Measurements from ENCODE around the gene EIF4EBP3. TPM values are rescaled to one million over a fixed set of nuclear protein-coding genes. Genes with fewer than 3 reads are reported as not detected.
A peak's percentile ranks its signal among the peaks of the same experiment; 100 is the strongest.
"Not testable (repeated sequence)": the region's sequence is repeated elsewhere in the genome, so short reads cannot be mapped to it uniquely, and the experiment has no call there.

EIF4EBP3 gene
- polyA plus RNA-seq, 1 donor: 14.7 TPM

DNA sequence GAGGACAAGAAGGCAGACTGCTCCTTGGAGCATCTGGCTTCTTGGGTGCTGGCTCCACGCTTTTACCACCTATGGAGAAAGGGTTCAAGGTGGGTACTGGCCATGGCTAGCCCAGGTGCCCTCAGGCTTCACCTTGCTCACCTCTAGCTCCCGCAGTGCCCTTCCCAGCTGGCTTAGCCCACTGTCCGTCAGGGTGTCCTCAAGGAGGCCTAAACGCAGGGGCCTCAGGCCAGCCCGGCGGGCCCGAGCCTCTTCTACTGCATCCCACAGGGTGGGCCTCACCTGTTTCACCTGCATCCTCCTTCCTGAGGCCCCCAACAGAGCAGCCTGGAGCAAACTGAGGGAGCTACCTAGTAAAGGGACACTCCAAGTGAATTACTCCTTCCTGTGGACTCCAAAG lies 26.2 kb downstream of the EIF4EBP3 start:
- Histone ChIP-seq H3K27ac (ENCODE audit: low read length) (no peak overlapping the region), H3K4me3 (ENCODE audit: low read length) (no peak overlapping the region), H3K9me3 (ENCODE audit: control insufficient read depth, low read depth, low read length) (no peaks in the 10 kb centered on the region), H3K36me3 (ENCODE audit: control insufficient read depth, insufficient read depth, low read length) (peaks cover 11% of the 10 kb centered on the region), H3K27me3 (ENCODE audit: control insufficient read depth, insufficient read depth, low read length) (no peaks in the 10 kb centered on the region), H3K4me1 (ENCODE audit: control insufficient read depth, insufficient read depth, low read length) (no peaks in the 10 kb centered on the region)
- WGBS (ENCODE audit: insufficient coverage, low lambda C conversion rate): no CpG with 5 or more reads among the region's 7 CpGs
- DNase-seq: no peak

DNA sequence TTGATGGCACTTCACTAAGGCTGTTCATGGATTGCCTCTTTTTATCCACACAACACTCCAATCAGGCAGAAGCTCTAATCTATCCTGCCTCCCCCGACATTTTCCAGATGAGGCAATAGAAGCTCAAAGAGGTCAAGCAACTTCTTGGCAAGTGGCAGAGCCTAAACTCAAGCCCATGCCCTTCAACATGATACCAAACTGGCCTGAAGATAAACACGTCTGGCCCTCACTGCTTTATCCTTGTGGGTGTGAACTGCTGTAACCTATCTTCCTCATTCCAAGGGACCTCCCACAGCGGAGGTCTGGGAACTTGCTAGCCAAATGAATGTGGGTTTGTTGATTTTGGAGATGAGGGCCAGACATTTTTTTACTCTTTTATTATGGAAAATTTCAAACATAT lies 26.7 kb downstream of the EIF4EBP3 start:
- no peaks in the 10 kb centered on the region for H3K27me3 ChIP-seq (ENCODE audit: control insufficient read depth, insufficient read depth, low read length)
- no CpG with 5 or more reads among the region's 3 CpGs for WGBS (ENCODE audit: insufficient coverage, low lambda C conversion rate)
- DNase-seq: no peak
- no peaks in the 10 kb centered on the region for H3K4me1 ChIP-seq (ENCODE audit: control insufficient read depth, insufficient read depth, low read length)
- no peaks in the 10 kb centered on the region for H3K9me3 ChIP-seq (ENCODE audit: control insufficient read depth, low read depth, low read length)
- no peak overlapping the region for H3K4me3 ChIP-seq (ENCODE audit: low read length)
- no peak overlapping the region for H3K27ac ChIP-seq (ENCODE audit: low read length)
- peaks cover 8% of the 10 kb centered on the region for H3K36me3 ChIP-seq (ENCODE audit: control insufficient read depth, insufficient read depth, low read length)

DNA sequence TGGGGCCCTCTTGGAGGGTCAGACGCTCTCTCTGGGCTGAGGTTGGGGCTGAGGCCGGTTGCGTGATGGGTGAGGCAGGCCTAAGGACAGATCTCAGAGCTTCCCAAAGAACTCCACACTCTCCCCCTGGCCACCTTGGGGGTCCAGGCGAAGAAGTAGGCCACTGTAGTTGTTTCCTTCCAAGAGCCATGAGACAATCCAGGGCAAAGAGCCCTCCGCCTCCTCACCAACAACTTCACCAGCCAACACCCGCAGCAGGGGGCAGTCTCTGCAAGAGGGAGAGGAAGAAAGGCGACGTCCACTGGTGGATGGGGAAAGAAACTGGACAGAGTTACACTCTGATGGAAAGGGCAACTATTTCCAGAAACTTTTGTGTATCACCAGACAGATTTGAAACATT lies 27.8 kb downstream of the EIF4EBP3 start:
- H3K9me3 ChIP-seq (ENCODE audit: control insufficient read depth, low read depth, low read length): no peaks in the 10 kb centered on the region
- no peaks in the 10 kb centered on the region for H3K27me3 ChIP-seq (ENCODE audit: control insufficient read depth, insufficient read depth, low read length)
- H3K27ac ChIP-seq (ENCODE audit: low read length): no peak overlapping the region
- 40% methylated on average over 2 of the region's 8 CpGs for WGBS (ENCODE audit: insufficient coverage, low lambda C conversion rate)
- DNase-seq: no peak
- no peak overlapping the region for H3K4me3 ChIP-seq (ENCODE audit: low read length)
- no peaks in the 10 kb centered on the region for H3K4me1 ChIP-seq (ENCODE audit: control insufficient read depth, insufficient read depth, low read length)
- peaks cover 3% of the 10 kb centered on the region for H3K36me3 ChIP-seq (ENCODE audit: control insufficient read depth, insufficient read depth, low read length)

DNA sequence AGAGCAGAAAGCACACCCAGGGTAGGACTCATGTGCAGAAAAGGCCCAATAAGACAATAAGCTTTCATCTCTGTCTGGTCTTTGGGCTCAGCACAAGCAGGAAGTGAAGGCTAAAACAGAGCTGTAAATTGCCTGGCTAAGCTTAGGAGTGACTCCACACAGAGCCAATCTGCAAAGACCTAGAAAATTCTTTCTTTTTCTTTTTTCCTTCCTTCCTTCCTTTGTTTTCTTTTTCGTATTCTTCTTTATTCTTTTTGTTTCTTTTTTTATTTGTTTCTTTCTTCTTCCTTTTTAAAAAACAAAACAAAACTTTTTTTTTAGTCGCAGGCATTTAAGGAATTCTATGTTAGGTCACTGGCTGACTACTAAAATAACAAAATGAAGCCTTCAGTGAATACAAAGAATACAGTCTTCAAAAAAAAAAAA lies 29.3 kb downstream of the EIF4EBP3 start:
- 88% methylated on average over 2 of the region's 2 CpGs for WGBS (ENCODE audit: insufficient coverage, low lambda C conversion rate)
- no peaks in the 10 kb centered on the region for H3K36me3 ChIP-seq (ENCODE audit: control insufficient read depth, insufficient read depth, low read length)
- no peak for DNase-seq
- no peak overlapping the region for H3K27ac ChIP-seq (ENCODE audit: low read length)
- no peaks in the 10 kb centered on the region for H3K9me3 ChIP-seq (ENCODE audit: control insufficient read depth, low read depth, low read length)
- H3K4me1 ChIP-seq (ENCODE audit: control insufficient read depth, insufficient read depth, low read length): no peaks in the 10 kb centered on the region
- no peaks in the 10 kb centered on the region for H3K27me3 ChIP-seq (ENCODE audit: control insufficient read depth, insufficient read depth, low read length)
- no peak overlapping the region for H3K4me3 ChIP-seq (ENCODE audit: low read length)

DNA sequence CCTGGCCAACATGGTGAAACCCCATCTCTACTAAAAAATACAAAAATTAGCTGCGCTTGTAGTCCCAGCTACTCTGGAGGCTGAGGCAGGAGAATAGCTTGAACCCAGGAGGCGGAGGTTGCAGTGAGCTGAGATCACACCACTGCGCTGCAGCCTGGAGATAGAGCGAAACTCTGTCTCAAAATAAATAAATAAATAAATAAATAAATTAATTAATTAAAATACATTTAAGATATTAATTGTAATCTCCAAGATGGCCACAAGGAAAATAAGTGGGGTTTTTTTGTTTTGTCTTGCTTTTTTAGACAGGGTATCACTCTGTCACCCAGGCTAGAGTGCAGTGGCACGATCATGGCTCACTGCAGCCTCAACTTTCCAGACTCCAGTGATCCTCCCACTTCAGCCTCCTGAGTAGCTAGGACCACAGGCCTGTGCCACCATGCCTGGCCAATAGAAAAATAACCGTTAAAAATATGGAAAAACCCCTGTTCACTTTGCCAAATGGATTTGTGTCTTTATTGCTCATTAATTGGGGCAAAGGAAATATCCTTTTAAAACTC lies 31.8 kb downstream of the EIF4EBP3 start:
- not testable (repeated sequence) for H3K36me3 ChIP-seq (ENCODE audit: control insufficient read depth, insufficient read depth, low read length); H3K4me1 ChIP-seq (ENCODE audit: control insufficient read depth, insufficient read depth, low read length); H3K27ac ChIP-seq (ENCODE audit: low read length); H3K9me3 ChIP-seq (ENCODE audit: control insufficient read depth, low read depth, low read length); H3K4me3 ChIP-seq (ENCODE audit: low read length); DNase-seq; H3K27me3 ChIP-seq (ENCODE audit: control insufficient read depth, insufficient read depth, low read length)
- WGBS (ENCODE audit: insufficient coverage, low lambda C conversion rate): no CpG with 5 or more reads among the region's 6 CpGs

DNA sequence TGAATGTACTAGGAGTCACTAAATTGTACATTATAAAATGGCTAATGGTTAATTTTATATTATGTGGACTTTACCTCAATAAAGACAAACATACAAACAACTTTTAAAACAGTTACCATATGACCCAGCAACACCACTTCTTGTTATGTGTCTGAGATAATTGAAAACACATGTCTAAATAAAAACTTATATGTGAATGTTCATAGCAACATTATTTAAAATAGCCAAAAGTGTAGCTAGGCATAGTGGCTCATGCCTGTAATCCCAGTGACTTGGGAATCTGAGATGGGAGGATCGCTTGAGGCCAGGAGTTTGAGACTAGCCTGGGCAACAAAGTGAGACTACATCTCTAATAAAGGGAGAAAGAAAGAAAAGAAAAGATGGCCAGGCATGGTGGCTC lies 40.0 kb downstream of the EIF4EBP3 start:
- H3K4me3 ChIP-seq (ENCODE audit: low read length): no peak overlapping the region
- no peaks in the 10 kb centered on the region for H3K4me1 ChIP-seq (ENCODE audit: control insufficient read depth, insufficient read depth, low read length)
- H3K9me3 ChIP-seq (ENCODE audit: control insufficient read depth, low read depth, low read length): no peaks in the 10 kb centered on the region
- no peaks in the 10 kb centered on the region for H3K36me3 ChIP-seq (ENCODE audit: control insufficient read depth, insufficient read depth, low read length)
- no peak for DNase-seq
- H3K27me3 ChIP-seq (ENCODE audit: control insufficient read depth, insufficient read depth, low read length): peaks cover 2% of the 10 kb centered on the region
- WGBS (ENCODE audit: insufficient coverage, low lambda C conversion rate): no CpG with 5 or more reads among the region's 1 CpG
- no peak overlapping the region for H3K27ac ChIP-seq (ENCODE audit: low read length)

DNA sequence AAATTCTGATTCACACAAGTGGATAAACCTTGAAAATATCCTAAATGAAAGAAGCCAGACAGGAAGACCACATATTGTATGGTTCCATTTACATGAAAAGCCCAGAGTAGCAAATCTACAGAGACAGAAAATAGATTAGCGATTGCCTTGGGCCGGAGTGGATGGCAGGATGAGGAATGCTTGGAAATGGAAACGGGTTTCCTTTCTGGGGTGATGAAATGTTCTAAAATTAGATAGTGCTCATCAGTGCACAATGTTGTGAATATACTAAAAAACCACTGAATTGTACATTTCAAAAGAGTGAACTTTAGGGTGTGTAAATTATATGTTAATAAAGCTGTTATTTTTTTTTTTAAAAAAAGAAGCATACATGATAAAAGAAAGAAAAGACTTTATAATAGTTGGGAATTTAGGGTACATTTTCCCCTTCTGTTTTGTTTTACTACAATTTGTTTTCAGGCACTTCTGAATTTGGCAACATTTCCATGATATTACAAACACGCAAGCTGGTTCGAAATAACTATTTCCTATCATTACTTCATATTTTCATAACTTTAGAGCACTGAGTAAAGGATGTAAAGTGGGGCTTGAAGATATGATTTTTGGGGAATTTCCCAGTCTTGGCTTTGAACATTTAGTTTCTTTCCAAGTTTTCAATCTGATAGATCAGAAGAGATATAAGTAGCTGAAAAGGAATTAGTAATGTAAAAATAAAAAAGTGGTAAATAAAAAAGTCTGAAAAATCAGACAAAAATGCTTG lies 41.0 kb downstream of the EIF4EBP3 start:
- WGBS (ENCODE audit: insufficient coverage, low lambda C conversion rate): 83% methylated on average over 3 of the region's 5 CpGs
- Histone ChIP-seq H3K27ac (ENCODE audit: low read length) (no peak overlapping the region), H3K9me3 (ENCODE audit: control insufficient read depth, low read depth, low read length) (no peaks in the 10 kb centered on the region)

DNA sequence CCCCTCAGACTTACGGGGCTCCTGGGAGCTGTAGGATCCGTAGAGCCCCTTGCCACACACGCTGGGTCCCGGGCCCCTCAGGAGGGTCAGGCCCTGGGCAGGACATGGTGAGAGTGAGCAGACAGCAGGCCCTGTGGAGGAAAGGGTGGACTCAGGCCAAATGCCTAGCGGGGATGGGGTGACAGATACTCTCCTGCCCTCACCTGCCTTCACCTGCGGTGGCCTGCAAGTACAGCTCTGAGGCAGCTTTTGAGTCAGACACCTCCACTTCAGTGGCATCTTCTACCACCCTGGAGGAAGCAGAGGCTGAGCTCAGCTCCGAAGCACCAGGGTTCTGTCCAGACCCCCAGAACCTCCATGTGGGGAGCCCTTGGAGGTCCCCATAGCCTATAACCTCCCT lies 43.4 kb downstream of the EIF4EBP3 start:
- H3K36me3 ChIP-seq (ENCODE audit: control insufficient read depth, insufficient read depth, low read length): no peaks in the 10 kb centered on the region
- peaks cover 2% of the 10 kb centered on the region for H3K27me3 ChIP-seq (ENCODE audit: control insufficient read depth, insufficient read depth, low read length)
- H3K27ac ChIP-seq (ENCODE audit: low read length): no peak overlapping the region
- WGBS (ENCODE audit: insufficient coverage, low lambda C conversion rate): no CpG with 5 or more reads among the region's 7 CpGs
- DNase-seq: no peak
- no peaks in the 10 kb centered on the region for H3K9me3 ChIP-seq (ENCODE audit: control insufficient read depth, low read depth, low read length)
- no peaks in the 10 kb centered on the region for H3K4me1 ChIP-seq (ENCODE audit: control insufficient read depth, insufficient read depth, low read length)
- no peak overlapping the region for H3K4me3 ChIP-seq (ENCODE audit: low read length)

More for the DNA sequence above, 41.0 kb downstream of the EIF4EBP3 start:
- Histone ChIP-seq H3K4me3 (ENCODE audit: low read length) (no peak overlapping the region), H3K4me1 (ENCODE audit: control insufficient read depth, insufficient read depth, low read length) (no peaks in the 10 kb centered on the region), H3K36me3 (ENCODE audit: control insufficient read depth, insufficient read depth, low read length) (no peaks in the 10 kb centered on the region), H3K27me3 (ENCODE audit: control insufficient read depth, insufficient read depth, low read length) (peaks cover 2% of the 10 kb centered on the region)
- no peak for DNase-seq

DNA sequence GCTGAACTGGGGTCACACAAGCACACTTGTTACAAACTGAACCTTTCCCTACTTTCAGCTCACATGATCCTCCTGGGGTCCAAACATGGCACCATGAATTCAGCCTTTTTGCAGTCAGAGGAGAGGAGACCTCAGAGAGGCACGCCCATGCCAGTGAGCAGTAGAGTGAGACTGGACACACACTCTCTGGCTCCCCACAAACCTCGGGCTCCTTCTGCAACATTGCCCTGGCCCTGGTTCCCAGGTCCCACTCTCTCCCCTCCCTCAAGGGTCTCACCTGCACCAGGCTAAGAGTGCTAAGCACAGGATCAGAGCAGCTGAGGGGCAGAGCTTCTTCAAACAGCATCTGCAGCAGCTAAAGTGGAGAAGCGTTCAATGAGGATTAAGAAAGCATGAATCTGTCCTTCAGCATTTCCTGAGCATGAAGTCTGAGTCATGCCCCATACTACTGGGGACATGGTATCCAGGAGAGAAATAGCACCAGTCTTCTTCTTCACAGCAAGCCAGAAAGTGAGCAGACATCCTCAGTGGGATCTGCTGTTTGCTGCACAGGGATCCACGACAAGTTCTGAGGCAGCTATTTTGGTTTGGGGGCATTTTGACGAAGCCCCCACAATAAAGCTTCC lies 44.4 kb downstream of the EIF4EBP3 start:
- H3K27me3 ChIP-seq (ENCODE audit: control insufficient read depth, insufficient read depth, low read length): peaks cover 2% of the 10 kb centered on the region
- no peak overlapping the region for H3K27ac ChIP-seq (ENCODE audit: low read length)
- no CpG with 5 or more reads among the region's 5 CpGs for WGBS (ENCODE audit: insufficient coverage, low lambda C conversion rate)
- no peaks in the 10 kb centered on the region for H3K9me3 ChIP-seq (ENCODE audit: control insufficient read depth, low read depth, low read length)
- DNase-seq: no peak
- H3K4me1 ChIP-seq (ENCODE audit: control insufficient read depth, insufficient read depth, low read length): no peaks in the 10 kb centered on the region
- no peak overlapping the region for H3K4me3 ChIP-seq (ENCODE audit: low read length)
- no peaks in the 10 kb centered on the region for H3K36me3 ChIP-seq (ENCODE audit: control insufficient read depth, insufficient read depth, low read length)

DNA sequence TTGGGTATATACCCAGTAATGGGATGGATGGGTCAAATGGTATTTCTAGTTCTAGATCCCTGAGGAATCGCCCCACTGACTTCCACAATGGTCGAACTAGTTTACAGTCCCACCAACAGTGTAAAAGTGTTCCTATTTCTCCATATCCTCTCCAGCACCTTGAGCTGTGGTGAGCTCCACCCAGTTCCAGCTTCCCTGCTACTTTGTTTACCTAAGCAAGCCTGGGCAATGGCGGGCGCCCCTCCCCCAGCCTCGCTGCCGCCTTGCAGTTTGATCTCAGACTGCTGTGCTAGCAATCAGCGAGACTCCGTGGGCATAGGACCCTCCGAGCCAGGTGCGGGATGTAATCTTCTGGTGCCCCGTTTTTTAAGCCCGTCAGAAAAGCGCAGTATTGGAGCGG lies 45.6 kb downstream of the EIF4EBP3 start:
- H3K27me3 ChIP-seq (ENCODE audit: control insufficient read depth, insufficient read depth, low read length); H3K9me3 ChIP-seq (ENCODE audit: control insufficient read depth, low read depth, low read length); H3K4me1 ChIP-seq (ENCODE audit: control insufficient read depth, insufficient read depth, low read length); DNase-seq; H3K27ac ChIP-seq (ENCODE audit: low read length); H3K36me3 ChIP-seq (ENCODE audit: control insufficient read depth, insufficient read depth, low read length): not testable (repeated sequence)
- H3K4me3 ChIP-seq (ENCODE audit: low read length): peak overlapping the region; percentile 9
- no CpG with 5 or more reads among the region's 14 CpGs for WGBS (ENCODE audit: insufficient coverage, low lambda C conversion rate)

Measured in large intestine (tissue), 3 donors.